ENCODE data around the gene TAF10. TPM values are rescaled to one million over a fixed set of nuclear protein-coding genes. Genes with fewer than 3 reads are reported as not detected.

Gene TAF10
- total RNA-seq, 2 donors from 2014 or later = 115 to 215 TPM

DNA sequence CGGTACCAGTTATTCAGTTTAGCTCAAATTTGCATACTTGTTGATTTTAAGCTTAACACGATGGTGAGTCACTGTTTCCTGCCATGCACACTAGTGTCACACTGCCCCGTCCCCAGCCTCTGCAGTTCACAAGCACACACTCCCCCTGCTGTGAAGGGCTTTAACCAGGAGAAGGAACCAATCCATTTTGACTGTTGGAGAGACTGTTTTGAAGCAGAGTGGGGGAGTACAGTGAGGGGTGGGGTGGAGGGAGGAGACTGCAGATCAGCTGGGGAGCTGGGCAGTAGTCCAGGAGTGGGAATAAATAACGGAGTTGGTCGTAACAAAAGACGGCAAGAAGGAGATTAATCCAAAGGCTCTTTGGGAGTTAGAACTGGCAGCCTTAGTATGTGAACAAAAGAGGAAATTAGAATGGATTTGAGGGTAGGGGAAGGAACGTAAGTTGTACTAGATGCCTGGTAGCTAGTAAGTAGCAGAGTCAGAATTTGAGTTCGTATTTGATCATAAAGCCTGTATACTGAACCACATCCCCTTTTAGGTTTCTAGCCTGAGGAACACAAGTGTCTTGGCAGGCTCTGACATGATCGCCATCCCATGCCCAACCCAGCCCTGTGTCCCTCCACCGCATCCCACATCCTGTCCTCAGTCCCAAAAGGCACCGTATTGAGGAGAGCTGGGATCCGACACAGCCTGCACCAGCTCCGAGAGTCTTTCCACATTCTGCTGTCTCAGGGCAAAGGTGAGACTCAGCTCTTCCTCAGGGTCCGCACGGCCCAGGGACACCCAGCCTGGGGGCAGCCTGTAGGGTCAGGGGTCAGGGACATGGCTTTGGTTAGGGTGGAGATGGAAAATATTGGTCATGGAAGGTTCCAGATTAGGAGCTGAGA is 6.3 kb upstream of the TAF10 start:
- peak in 1 of 3 donors; percentile 30 for TF ChIP-seq POLR2A (IDR thresholded peaks at IDR 0.05)
- no peak for TF ChIP-seq CTCF (IDR thresholded peaks at IDR 0.05)
- 18 to 21% methylated on average over 14 to 15 of the region's 15 CpGs for WGBS, 2 donors
- peak overlapping the region; percentile 43 to 62 for H3K4me3 ChIP-seq
- ATAC-seq = no peak
- intact Hi-C loops (cut with DNase I) = no loop called here
- H3K27ac ChIP-seq = peak overlapping the region; percentile 66 to 80 (median 68)
- H3K9me3 ChIP-seq = no peaks in the 10 kb centered on the region
- H3K4me1 ChIP-seq = peaks cover 23% of the 10 kb centered on the region
- H3K27me3 ChIP-seq = no peaks in the 10 kb centered on the region
- peaks cover 0 to 2% of the 10 kb centered on the region in 2 donors for H3K36me3 ChIP-seq (replicated peaks in 1 of 2; ENCODE audit: insufficient read depth in 1 of 2, low read depth in 2 of 2)
- DNase-seq = peak in 1 of 4 donors; percentile 57

- no peak overlapping the region for H3K27ac ChIP-seq
These were observed 5.3 kb upstream of the TAF10 start for GRCh38 chr11:6617315-6617781.

DNA sequence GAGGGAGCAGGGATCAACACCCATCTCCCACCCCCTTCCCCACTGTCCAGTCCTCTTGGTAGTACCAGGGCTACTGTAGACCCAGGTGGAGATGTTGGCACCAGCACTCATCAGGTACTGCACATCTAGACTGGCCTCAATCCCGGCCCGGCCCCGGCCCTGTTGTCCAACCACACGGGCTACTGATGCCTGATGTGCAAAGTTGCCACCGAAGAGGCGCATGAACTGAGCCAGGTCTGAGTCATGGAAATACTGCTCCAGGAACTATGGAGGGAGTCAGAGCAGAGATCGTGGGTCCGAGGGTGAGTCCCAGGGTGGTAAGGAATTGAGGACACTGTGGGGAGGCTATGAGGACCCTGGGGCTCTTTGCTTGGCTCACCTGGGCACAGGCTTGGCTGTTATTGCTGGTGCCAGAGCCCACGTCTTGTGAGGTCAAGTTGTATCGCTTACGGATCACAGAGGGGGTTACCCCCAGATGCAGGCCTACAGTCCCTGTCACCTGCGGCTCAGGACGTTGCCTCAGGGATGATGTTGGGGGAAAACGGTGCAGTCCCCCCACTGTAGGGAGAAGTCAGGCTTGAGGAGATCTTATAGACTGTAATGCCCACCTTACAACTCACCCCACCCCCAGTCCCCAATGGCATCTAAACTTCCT is 4.7 kb upstream of the TAF10 start:
- peaks cover 0 to 2% of the 10 kb centered on the region in 2 donors for H3K36me3 ChIP-seq (replicated peaks in 1 of 2; ENCODE audit: insufficient read depth in 1 of 2, low read depth in 2 of 2)

More at GRCh38 chr11:6617315-6617781, 5.3 kb upstream of the TAF10 start:
- Histone ChIP-seq H3K27me3 (no peaks in the 10 kb centered on the region), H3K4me3 (no peak overlapping the region), H3K9me3 (no peaks in the 10 kb centered on the region), H3K4me1 (peaks cover 29% of the 10 kb centered on the region), H3K36me3 (replicated peaks in 1 of 2; ENCODE audit: insufficient read depth in 1 of 2, low read depth in 2 of 2) (peaks cover 0 to 2% of the 10 kb centered on the region in 2 donors)
- DNase-seq (no peak), ATAC-seq (no peak)
- no peak for TF ChIP-seq POLR2A (IDR thresholded peaks at IDR 0.05)
- TF ChIP-seq CTCF (IDR thresholded peaks at IDR 0.05) = no peak
- WGBS, 2 donors = 74 to 77% methylated on average over 4 to 5 of the region's 5 CpGs
- intact Hi-C loops (cut with DNase I) = no loop called here

DNA sequence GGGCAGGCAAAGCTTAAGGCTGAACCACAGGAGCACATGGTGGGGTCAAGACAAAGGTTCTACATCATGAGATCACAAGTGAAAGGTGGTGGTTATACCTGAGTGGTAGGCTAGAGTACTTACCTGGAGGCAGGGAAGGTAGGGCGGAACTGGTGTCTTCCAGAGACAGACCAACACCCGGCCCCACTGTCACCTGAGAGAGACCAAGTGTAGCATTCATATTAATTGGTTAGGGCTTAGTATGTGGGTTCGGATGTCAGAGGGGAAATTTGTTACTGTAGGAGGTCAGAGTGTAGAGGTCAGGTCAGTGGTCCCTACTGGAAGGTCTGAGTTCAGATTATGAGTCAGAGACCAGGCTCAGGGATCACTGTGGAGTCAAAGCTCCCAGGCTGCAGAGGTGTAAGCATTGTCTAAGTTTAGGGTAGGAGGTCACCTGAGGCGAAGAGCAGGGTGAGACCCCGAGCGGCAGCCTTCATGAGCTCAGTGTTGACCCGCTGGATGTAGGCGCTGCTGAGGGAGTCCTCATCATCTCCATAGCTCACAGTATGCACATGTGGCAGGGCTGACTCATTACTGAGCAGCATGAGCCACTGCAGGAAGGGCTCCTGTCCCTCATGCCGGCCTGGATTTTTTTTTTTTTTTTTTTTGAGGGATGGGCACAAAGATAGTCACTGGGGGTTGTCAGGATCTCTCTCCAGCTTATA is 4.0 kb upstream of the TAF10 start:
- Histone ChIP-seq H3K4me3 (no peak overlapping the region), H3K27ac (no peak overlapping the region), H3K4me1 (peaks cover 31% of the 10 kb centered on the region), H3K9me3 (no peaks in the 10 kb centered on the region), H3K27me3 (no peaks in the 10 kb centered on the region), H3K36me3 (replicated peaks in 1 of 2; ENCODE audit: insufficient read depth in 1 of 2, low read depth in 2 of 2) (peaks cover 0 to 2% of the 10 kb centered on the region in 2 donors)
- no peak for TF ChIP-seq CTCF (IDR thresholded peaks at IDR 0.05)
- 87 to 95% methylated on average over 9 of the region's 9 CpGs for WGBS, 2 donors
- intact Hi-C loops (cut with DNase I) = no loop called here
- DNase-seq (no peak), ATAC-seq (no peak)

More for the DNA sequence above, 4.7 kb upstream of the TAF10 start:
- H3K27me3 ChIP-seq = no peaks in the 10 kb centered on the region
- H3K27ac ChIP-seq = no peak overlapping the region
- no peak overlapping the region for H3K4me3 ChIP-seq
- ATAC-seq = no peak
- intact Hi-C loops (cut with DNase I) = no loop called here
- TF ChIP-seq CTCF (IDR thresholded peaks at IDR 0.05) (no peak), POLR2A (IDR thresholded peaks at IDR 0.05) (no peak)
- 86 to 92% methylated on average over 14 of the region's 14 CpGs for WGBS, 2 donors
- no peaks in the 10 kb centered on the region for H3K9me3 ChIP-seq
- no peak for DNase-seq
- H3K4me1 ChIP-seq = peaks cover 29% of the 10 kb centered on the region
